A549 (cell line): ENCODE measurements around the gene TNRC6B. TPM values are rescaled to one million over a fixed set of nuclear protein-coding genes. Genes with fewer than 3 reads are reported as not detected.

ENCODE experiments used
- ATAC-seq, 2 experiments: fragments of 200-7000 bp in 1 of 2; fragments of >200 bp in 1 of 2; cut with Nextera tagmentation in 1 of 2; cut with Tn5 transposase in 1 of 2; 3 replicates each; pipeline versions ENCODE4 v1.8.0 to v1.9.1; 2018 to 2020; ENCODE audit warnings: mild to moderate bottlenecking in 1 of 2, moderate library complexity in 1 of 2
- CTCF ChIA-PET: fragments of 300-600 bp; sonication (Branson Sonifier 250); formaldehyde crosslinking; extraction: SDS; loops from one replicate; lab custom pipeline; 2021; ENCODE audit warnings: antibody characterized with exemption, inconsistent platforms; lab: Yijun Ruan, JAX
- POLR2A ChIA-PET: fragments of 350-600 bp; formaldehyde crosslinking; extraction: SDS; loops from one replicate; lab custom pipeline; 2021; ENCODE audit warnings: antibody characterized with exemption, inconsistent platforms; lab: Yijun Ruan, JAX
- DNase-seq, 2 experiments: peaks; one replicate each; pipeline versions ENCODE4 v3.0.0 to v3.0.0-alpha.2; 2011 to 2016; ENCODE audit warnings: low read depth in 1 of 2, low spot score in 1 of 2
- FAIRE-seq: peaks from 2 replicates; lab custom pipeline; 2011; peaks lifted over from hg19 to GRCh38; lab: Jason Lieb, UNC
- H3K27ac ChIP-seq, 2 experiments: fragments of >200 bp; sonication (Bioruptor Twin); formaldehyde crosslinking; 3 replicates each; pipeline ENCODE4 v1.5.1; 2016 to 2017
- H3K4me1 ChIP-seq: fragments of >200 bp; sonication (Bioruptor Twin); formaldehyde crosslinking; 3 replicates; pipeline ENCODE4 v1.6.1; 2016
- H3K4me2 ChIP-seq: fragments of >200 bp; sonication (Bioruptor Twin); formaldehyde crosslinking; 3 replicates; pipeline ENCODE4 v1.6.1; 2016
- H3K4me3 ChIP-seq: fragments of >200 bp; sonication (Bioruptor Twin); formaldehyde crosslinking; 3 replicates; pipeline ENCODE4 v1.5.1; 2016
- H3K9me3 ChIP-seq: fragments of >200 bp; sonication (Bioruptor Twin); formaldehyde crosslinking; 3 replicates; pipeline ENCODE4 v1.6.1; 2016
- CBX8 ChIP-seq: fragments of 200-600 bp; sonication (generic); IDR thresholded peaks from 2 replicates; pipeline ENCODE4 v1.6.1; 2016
- CEBPB ChIP-seq, 2 experiments: fragments of >200 bp in 1 of 2; sonication (Bioruptor Twin) in 1 of 2; formaldehyde crosslinking in 1 of 2; IDR thresholded peaks; 2 replicates each; pipeline ENCODE4 v1.6.1; 2012 to 2016
- CHD4 ChIP-seq: fragments of 200-600 bp; sonication (generic); IDR thresholded peaks from 2 replicates; pipeline ENCODE4 v1.6.1; 2016; ENCODE audit warnings: antibody characterized with exemption, mild to moderate bottlenecking, borderline replicate concordance
- EHMT2 ChIP-seq: fragments of 200-600 bp; sonication (generic); IDR thresholded peaks from 2 replicates; pipeline ENCODE4 v1.6.1; 2016; ENCODE audit warnings: antibody characterized with exemption, low read depth, mild to moderate bottlenecking, moderate library complexity
- EP300 ChIP-seq, 2 experiments: fragments of >200 bp; sonication (Bioruptor Twin); formaldehyde crosslinking; IDR thresholded peaks; 2 replicates in 1 of 2; 3 replicates in 1 of 2; pipeline ENCODE4 v1.6.1; 2016 to 2017
- FOXS1 ChIP-seq: fragments of 250-450 bp; sonication (Bioruptor Pico); IDR thresholded peaks from 2 replicates; pipeline ENCODE4 v1.5.0; 2020; ENCODE audit warnings: mild to moderate bottlenecking, moderate library complexity
- HDAC2 ChIP-seq: fragments of 200-600 bp; sonication (generic); IDR thresholded peaks from 2 replicates; pipeline ENCODE4 v1.6.1; 2016
- HEYL ChIP-seq: fragments of 250-450 bp; sonication (Bioruptor Pico); IDR thresholded peaks from 2 replicates; pipeline ENCODE4 v1.8.0; 2021; ENCODE audit warnings: mild to moderate bottlenecking, moderate library complexity
- HOXB13 ChIP-seq: fragments of 250-450 bp; sonication (Bioruptor Pico); IDR thresholded peaks from 2 replicates; pipeline ENCODE4 v1.5.0; 2020; ENCODE audit warnings: low read depth, mild to moderate bottlenecking, moderate library complexity
- MAZ ChIP-seq: fragments of 150-350 bp; IDR thresholded peaks from 2 replicates; pipeline ENCODE4 v1.6.1; 2014; ENCODE audit warnings: antibody characterized with exemption, low read depth, low read length, borderline replicate concordance
- MYC ChIP-seq: IDR thresholded peaks from 2 replicates; pipeline ENCODE4 v1.6.1; 2012; ENCODE audit warnings: mild to moderate bottlenecking, inconsistent platforms, low read length, improper control_type of control experiment, borderline replicate concordance
- NPAS2 ChIP-seq: fragments of 250-450 bp; sonication (Bioruptor Pico); IDR thresholded peaks from 2 replicates; pipeline ENCODE4 v1.8.0; 2022; ENCODE audit warnings: mild to moderate bottlenecking, moderate library complexity, borderline replicate concordance
- NR3C1 ChIP-seq: fragments of >200 bp; sonication (Bioruptor Twin); formaldehyde crosslinking; IDR thresholded peaks from 3 replicates; pipeline ENCODE4 v1.6.1; 2017
- POLR2A ChIP-seq: IDR thresholded peaks from 2 replicates; pipeline ENCODE4 v1.6.1; 2012; ENCODE audit warnings: mild to moderate bottlenecking, low read length
- RARB ChIP-seq: fragments of 250-450 bp; sonication (Bioruptor Pico); IDR thresholded peaks from 2 replicates; pipeline ENCODE4 v1.8.0; 2021; ENCODE audit warnings: mild to moderate bottlenecking, moderate library complexity
- RCOR1 ChIP-seq: fragments of 150-350 bp; IDR thresholded peaks from 2 replicates; pipeline ENCODE4 v1.6.1; 2014; ENCODE audit warnings: antibody characterized with exemption, low read length, low read depth
- RNF2 ChIP-seq: fragments of 200-600 bp; sonication (generic); IDR thresholded peaks from 2 replicates; pipeline ENCODE4 v1.6.1; 2016; ENCODE audit warnings: low read depth, mild to moderate bottlenecking, antibody characterized with exemption, moderate library complexity, borderline replicate concordance
- TFCP2L1 ChIP-seq: fragments of 250-450 bp; sonication (Bioruptor Pico); IDR thresholded peaks from 2 replicates; pipeline ENCODE4 v1.5.0; 2021; ENCODE audit warnings: mild to moderate bottlenecking
- ZC3H11A ChIP-seq: fragments of 450-650 bp; IDR thresholded peaks from 2 replicates; pipeline ENCODE4 v1.6.1; 2014; ENCODE audit warnings: antibody characterized with exemption, mild to moderate bottlenecking
- ZNF302 ChIP-seq: fragments of 250-450 bp; sonication (Bioruptor Pico); IDR thresholded peaks from 2 replicates; pipeline ENCODE4 v1.9.0; 2021; ENCODE audit warnings: inconsistent platforms, mild to moderate bottlenecking, moderate library complexity
- ZSCAN20 ChIP-seq: fragments of 250-450 bp; sonication (Bioruptor Pico); IDR thresholded peaks from 2 replicates; pipeline ENCODE4 v1.8.0; 2022; ENCODE audit warnings: mild to moderate bottlenecking, moderate library complexity
- WGBS: methylation state at CpG from one replicate; pipeline ENCODE4 v1.1.6; 2017; ENCODE audit errors: missing lambda C conversion rate; 5-methylcytosine and 5-hydroxymethylcytosine counted together
- polyA plus RNA-seq, 4 experiments: library from polyadenylated mRNA; depleted of rRNA in 3 of 4; stranded (reverse); fragments of >200 nt; fragmentation: RNase III in 1 of 4; extraction: RNeasy Plus Mini Kit Qiagen cat#74134 plus additional on column Dnase treatment in 1 of 4; gene quantifications; 2 replicates in 3 of 4; 3 replicates in 1 of 4; pipeline ENCODE4 v1.2.3, GENCODE V29; 2011 to 2017
- TF ChIP-seq, protein P1 (sequence below): fragments of 250-450 bp; sonication (Bioruptor Pico); IDR thresholded peaks from 2 replicates; pipeline ENCODE4 v1.5.0; 2021; ENCODE audit warnings: mild to moderate bottlenecking, moderate library complexity, borderline replicate concordance
- TF ChIP-seq, protein P2 (sequence below): IDR thresholded peaks from 2 replicates; pipeline ENCODE4 v1.6.1; 2012; ENCODE audit warnings: low read depth, borderline replicate concordance
- TF ChIP-seq, protein P3 (sequence below): fragments of >200 bp; sonication (Bioruptor Twin); formaldehyde crosslinking; IDR thresholded peaks from 3 replicates; pipeline ENCODE4 v1.6.1; 2016
- TF ChIP-seq, protein P4 (sequence below): fragments of 150-350 bp; IDR thresholded peaks from 2 replicates; pipeline ENCODE4 v1.6.1; 2014; ENCODE audit warnings: low read depth, mild to moderate bottlenecking, low read length
- TF ChIP-seq, protein P5 (sequence below): fragments of >200 bp; sonication (Bioruptor Twin); formaldehyde crosslinking; IDR thresholded peaks from 3 replicates; pipeline ENCODE4 v1.5.1; 2016

Gene TNRC6B
- polyA plus RNA-seq, 2 of the 4 experiments (the other 2 are of a cell fraction): 4.9 to 5.0 TPM

DNA sequence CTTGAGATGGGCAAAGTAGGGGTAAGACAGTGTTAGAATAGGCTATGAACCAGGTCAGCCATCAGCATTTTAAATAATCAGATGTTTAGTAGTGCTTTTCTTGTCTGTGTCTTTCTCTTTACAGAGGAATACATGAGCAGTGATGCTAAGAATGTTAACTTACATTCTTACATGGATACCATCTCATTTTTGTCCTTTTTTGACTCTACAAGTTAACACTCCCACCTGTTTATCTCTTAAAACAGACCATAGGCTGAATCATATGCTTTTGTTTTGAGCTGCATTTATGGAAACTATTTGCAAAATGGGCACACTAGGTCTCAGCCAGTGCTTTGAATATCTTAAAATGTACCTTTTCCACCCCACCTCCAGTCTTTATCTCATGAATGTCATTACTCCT is 143.0 kb downstream of the TNRC6B start:
- POLR2A ChIA-PET: interaction anchor here (0.6 kb wide), 1 partner anchor 14 kb away, joined by 3 read pairs; no protein-coding TSS in a partner anchor
- CTCF ChIA-PET: no interaction called here
- TF ChIP-seq, protein P1, sequence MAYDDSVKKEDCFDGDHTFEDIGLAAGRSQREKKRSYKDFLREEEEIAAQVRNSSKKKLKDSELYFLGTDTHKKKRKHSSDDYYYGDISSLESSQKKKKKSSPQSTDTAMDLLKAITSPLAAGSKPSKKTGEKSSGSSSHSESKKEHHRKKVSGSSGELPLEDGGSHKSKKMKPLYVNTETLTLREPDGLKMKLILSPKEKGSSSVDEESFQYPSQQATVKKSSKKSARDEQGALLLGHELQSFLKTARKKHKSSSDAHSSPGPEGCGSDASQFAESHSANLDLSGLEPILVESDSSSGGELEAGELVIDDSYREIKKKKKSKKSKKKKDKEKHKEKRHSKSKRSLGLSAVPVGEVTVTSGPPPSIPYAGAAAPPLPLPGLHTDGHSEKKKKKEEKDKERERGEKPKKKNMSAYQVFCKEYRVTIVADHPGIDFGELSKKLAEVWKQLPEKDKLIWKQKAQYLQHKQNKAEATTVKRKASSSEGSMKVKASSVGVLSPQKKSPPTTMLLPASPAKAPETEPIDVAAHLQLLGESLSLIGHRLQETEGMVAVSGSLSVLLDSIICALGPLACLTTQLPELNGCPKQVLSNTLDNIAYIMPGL (CRISPR knock-in tag): no peak
- no peak for TF ChIP-seq EP300 (IDR thresholded peaks at IDR 0.05)
- no peak for TF ChIP-seq FOXS1
- TF ChIP-seq NPAS2: no peak
- TF ChIP-seq, protein P2, sequence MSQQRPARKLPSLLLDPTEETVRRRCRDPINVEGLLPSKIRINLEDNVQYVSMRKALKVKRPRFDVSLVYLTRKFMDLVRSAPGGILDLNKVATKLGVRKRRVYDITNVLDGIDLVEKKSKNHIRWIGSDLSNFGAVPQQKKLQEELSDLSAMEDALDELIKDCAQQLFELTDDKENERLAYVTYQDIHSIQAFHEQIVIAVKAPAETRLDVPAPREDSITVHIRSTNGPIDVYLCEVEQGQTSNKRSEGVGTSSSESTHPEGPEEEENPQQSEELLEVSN: no peak
- TF ChIP-seq, protein P3, sequence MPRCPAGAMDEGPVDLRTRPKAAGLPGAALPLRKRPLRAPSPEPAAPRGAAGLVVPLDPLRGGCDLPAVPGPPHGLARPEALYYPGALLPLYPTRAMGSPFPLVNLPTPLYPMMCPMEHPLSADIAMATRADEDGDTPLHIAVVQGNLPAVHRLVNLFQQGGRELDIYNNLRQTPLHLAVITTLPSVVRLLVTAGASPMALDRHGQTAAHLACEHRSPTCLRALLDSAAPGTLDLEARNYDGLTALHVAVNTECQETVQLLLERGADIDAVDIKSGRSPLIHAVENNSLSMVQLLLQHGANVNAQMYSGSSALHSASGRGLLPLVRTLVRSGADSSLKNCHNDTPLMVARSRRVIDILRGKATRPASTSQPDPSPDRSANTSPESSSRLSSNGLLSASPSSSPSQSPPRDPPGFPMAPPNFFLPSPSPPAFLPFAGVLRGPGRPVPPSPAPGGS: no peak
- no peak for TF ChIP-seq CBX8
- TF ChIP-seq EHMT2: no peak
- no peak for TF ChIP-seq ZSCAN20 (CRISPR knock-in tag)
- no peak for TF ChIP-seq HEYL (CRISPR knock-in tag)
- TF ChIP-seq MAZ: no peak
- TF ChIP-seq RNF2: no peak
- TF ChIP-seq, protein P4, sequence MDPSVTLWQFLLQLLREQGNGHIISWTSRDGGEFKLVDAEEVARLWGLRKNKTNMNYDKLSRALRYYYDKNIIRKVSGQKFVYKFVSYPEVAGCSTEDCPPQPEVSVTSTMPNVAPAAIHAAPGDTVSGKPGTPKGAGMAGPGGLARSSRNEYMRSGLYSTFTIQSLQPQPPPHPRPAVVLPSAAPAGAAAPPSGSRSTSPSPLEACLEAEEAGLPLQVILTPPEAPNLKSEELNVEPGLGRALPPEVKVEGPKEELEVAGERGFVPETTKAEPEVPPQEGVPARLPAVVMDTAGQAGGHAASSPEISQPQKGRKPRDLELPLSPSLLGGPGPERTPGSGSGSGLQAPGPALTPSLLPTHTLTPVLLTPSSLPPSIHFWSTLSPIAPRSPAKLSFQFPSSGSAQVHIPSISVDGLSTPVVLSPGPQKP: no peak
- ATAC-seq (no peak), DNase-seq (no peak), FAIRE-seq (no peak)
- H3K9me3 ChIP-seq: no peaks in the 10 kb centered on the region
- H3K4me1 ChIP-seq: no peaks in the 10 kb centered on the region
- no peak overlapping the region for H3K4me2 ChIP-seq
- no peak overlapping the region for H3K27ac ChIP-seq
- no peak overlapping the region for H3K4me3 ChIP-seq

DNA sequence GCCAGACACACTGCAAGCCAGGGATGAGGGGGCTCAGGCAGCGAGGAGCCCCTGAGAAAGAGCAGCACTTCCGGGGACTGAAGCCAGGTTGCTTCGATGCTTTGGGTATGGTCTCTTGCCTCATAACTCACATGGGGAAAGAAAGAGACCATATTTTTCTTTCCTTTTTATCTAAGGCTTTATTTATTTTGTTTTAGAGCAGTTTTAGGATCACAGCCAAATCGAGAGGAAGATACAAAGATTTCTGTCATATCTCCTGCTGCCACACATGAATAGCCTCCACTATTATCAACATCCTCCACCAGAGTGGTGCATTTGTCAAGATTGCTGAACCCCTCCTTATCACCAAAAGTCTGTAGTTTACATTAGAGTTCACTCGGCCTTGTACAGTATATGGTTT is 144.3 kb downstream of the TNRC6B start:
- Histone ChIP-seq H3K4me2 (no peak overlapping the region), H3K4me3 (no peak overlapping the region), H3K9me3 (no peaks in the 10 kb centered on the region), H3K27ac (no peak overlapping the region), H3K4me1 (no peaks in the 10 kb centered on the region)
- ChIA-PET CTCF (interaction anchor here (0.8 kb wide), 1 partner anchor 14 kb away, joined by 3 read pairs; no protein-coding TSS in a partner anchor), POLR2A (no interaction called here)
- no peak for TF ChIP-seq MYC
- TF ChIP-seq ZC3H11A: no peak
- TF ChIP-seq, protein P5, sequence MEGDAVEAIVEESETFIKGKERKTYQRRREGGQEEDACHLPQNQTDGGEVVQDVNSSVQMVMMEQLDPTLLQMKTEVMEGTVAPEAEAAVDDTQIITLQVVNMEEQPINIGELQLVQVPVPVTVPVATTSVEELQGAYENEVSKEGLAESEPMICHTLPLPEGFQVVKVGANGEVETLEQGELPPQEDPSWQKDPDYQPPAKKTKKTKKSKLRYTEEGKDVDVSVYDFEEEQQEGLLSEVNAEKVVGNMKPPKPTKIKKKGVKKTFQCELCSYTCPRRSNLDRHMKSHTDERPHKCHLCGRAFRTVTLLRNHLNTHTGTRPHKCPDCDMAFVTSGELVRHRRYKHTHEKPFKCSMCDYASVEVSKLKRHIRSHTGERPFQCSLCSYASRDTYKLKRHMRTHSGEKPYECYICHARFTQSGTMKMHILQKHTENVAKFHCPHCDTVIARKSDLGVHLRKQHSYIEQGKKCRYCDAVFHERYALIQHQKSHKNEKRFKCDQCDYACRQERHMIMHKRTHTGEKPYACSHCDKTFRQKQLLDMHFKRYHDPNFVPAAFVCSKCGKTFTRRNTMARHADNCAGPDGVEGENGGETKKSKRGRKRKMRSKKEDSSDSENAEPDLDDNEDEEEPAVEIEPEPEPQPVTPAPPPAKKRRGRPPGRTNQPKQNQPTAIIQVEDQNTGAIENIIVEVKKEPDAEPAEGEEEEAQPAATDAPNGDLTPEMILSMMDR: no peak
- TF ChIP-seq HOXB13 (CRISPR knock-in tag): no peak
- no peak for TF ChIP-seq HDAC2
- no peak for TF ChIP-seq CHD4
- no peak for TF ChIP-seq RNF2
- no peak for TF ChIP-seq NR3C1
- TF ChIP-seq ZSCAN20 (CRISPR knock-in tag): no peak
- TF ChIP-seq RARB (CRISPR knock-in tag): no peak
- no peak for TF ChIP-seq ZNF302 (CRISPR knock-in tag)
- no peak for TF ChIP-seq RCOR1
- no peak for TF ChIP-seq CEBPB (IDR thresholded peaks at IDR 0.05)
- no peak for TF ChIP-seq POLR2A
- TF ChIP-seq TFCP2L1: no peak
- TF ChIP-seq, protein P4: no peak
- no peak for TF ChIP-seq EP300 (IDR thresholded peaks at IDR 0.05)
- FAIRE-seq (no peak), DNase-seq (no peak), ATAC-seq (no peak)
- 87% methylated on average over 5 of the region's 5 CpGs for WGBS
